HL-60 (cell line): ENCODE measurements around the gene BRK1.

ENCODE experiments used
- DNase-seq, 2 experiments: peaks; one replicate each; pipeline ENCODE4 v3.0.0-alpha.2; 2010 to 2020; ENCODE audit warnings: low read depth in 1 of 2, low spot score in 1 of 2
- H3K27ac ChIP-seq: fragments of 250-450 bp; sonication (Bioruptor Pico); replicated peaks from 2 replicates; pipeline ENCODE4 v1.5.1; 2020; ENCODE audit warnings: mild to moderate bottlenecking, moderate library complexity
- H3K27me3 ChIP-seq: fragments of 250-450 bp; sonication (Bioruptor Pico); 2 replicates; pipeline ENCODE4 v1.5.1; 2021; ENCODE audit warnings: mild to moderate bottlenecking, moderate library complexity; ENCODE audit not compliant: insufficient read depth, poor library complexity, severe bottlenecking
- H3K4me3 ChIP-seq: replicated peaks from 2 replicates; pipeline ENCODE4 v1.5.1; 2011; ENCODE audit warnings: mild to moderate bottlenecking, control low read depth, low read length; ENCODE audit not compliant: insufficient read depth
- CTCF ChIP-seq: IDR thresholded peaks from one replicate; pipeline ENCODE4 v1.5.1; 2011; ENCODE audit warnings: low read length, control low read depth, inconsistent platforms; ENCODE audit not compliant: insufficient read depth
- GABPA ChIP-seq: IDR thresholded peaks from 2 replicates; pipeline ENCODE4 v1.6.1; 2012; ENCODE audit warnings: low read depth
- POLR2AphosphoS5 ChIP-seq: IDR thresholded peaks from 2 replicates; pipeline ENCODE4 v1.6.1; 2012; ENCODE audit warnings: low read depth
- REST ChIP-seq: IDR thresholded peaks from 2 replicates; pipeline ENCODE4 v1.6.1; 2012; ENCODE audit warnings: low read depth; ENCODE audit not compliant: insufficient replicate concordance
- SPI1 ChIP-seq: IDR thresholded peaks from 2 replicates; pipeline ENCODE4 v1.6.1; 2012; ENCODE audit warnings: low read depth, mild to moderate bottlenecking, borderline replicate concordance

The BRK1 gene

GRCh38 chr3:10164546-10165393 lies 49.3 kb downstream of the BRK1 start, which contains the start of gene IRAK2:
Gene IRAK2, plus strand, starts transcription at chr3:10164919. Its CDS starts 36 bp downstream, at chr3:10164955.
- peak; percentile 68 for TF ChIP-seq CTCF
- no peak for TF ChIP-seq GABPA
- TF ChIP-seq REST, result no peak
- 0 out of 2 replicates have a peak within 1 kb of the TSS, but pooled peaks have one; percentile 19 for H3K27ac ChIP-seq
- H3K27me3 ChIP-seq, result no peaks in the 10 kb centered on the region
- peak within 1 kb of the TSS; percentile 93 for H3K4me3 ChIP-seq
- DNase-seq, result peak in 1 of 2 experiments; percentile 39

- no peaks in the 10 kb centered on the region for H3K27me3 ChIP-seq
- H3K27ac ChIP-seq, result no peak overlapping the region
- H3K4me3 ChIP-seq, result no peak overlapping the region
- DNase-seq, result no peak
- TF ChIP-seq POLR2AphosphoS5 (no peak), REST (no peak), GABPA (no peak), CTCF (no peak), SPI1 (no peak)
Measured at GRCh38 chr3:10166213-10166604, 50.7 kb downstream of the BRK1 start.

GRCh38 chr3:10169000-10169496 lies 53.6 kb downstream of the BRK1 start:
- no peak overlapping the region for H3K4me3 ChIP-seq
- DNase-seq, result no peak
- H3K27ac ChIP-seq, result no peak overlapping the region
- no peak for TF ChIP-seq GABPA
- no peak for TF ChIP-seq SPI1
- no peak for TF ChIP-seq REST
- no peak for TF ChIP-seq POLR2AphosphoS5
- TF ChIP-seq CTCF, result no peak
- no peaks in the 10 kb centered on the region for H3K27me3 ChIP-seq
